ENCODE measurements around the gene COA3. TPM values are rescaled to one million over a fixed set of nuclear protein-coding genes. Genes with fewer than 3 reads are reported as not detected.
A peak's percentile ranks its signal among the peaks of the same experiment; 100 is the strongest.

Gene COA3
- total RNA-seq, 1 experiment from 2014 or later, result 74.2 TPM

GRCh38 chr17:42773290-42774035, 25.0 kb downstream of the COA3 start, which contains the start of gene VPS25:
Gene VPS25 (plus strand): TSS chr17:42773449. CDS start chr17:42773476, 27 bp downstream.
- Mint-ChIP-seq H3K27me3 (ENCODE audit: low read depth) (no peaks in the 10 kb centered on the region; the same call in 1 of the 2 replicates), H3K4me3 (peak within 1 kb of the TSS; percentile 100), H3K9me3 (no peaks in the 10 kb centered on the region; a peak in 1 of 5 replicates), H3K36me3 (ENCODE audit: insufficient read depth in 1 of 3, low read depth in 3 of 3) (peaks cover 4 to 34% (median 30%) of the 10 kb centered on the region in 3 experiments; a peak in 6 of 7 replicates), H3K4me1 (peaks cover 8 to 11% of the 10 kb centered on the region in 2 experiments), H3K27ac (peak within 1 kb of the TSS; percentile 94 to 98 (median 98))
- no peak within 1 kb of the TSS for H2BK120ac ChIP-seq (ENCODE audit: low read depth, low read length, poor library complexity, severe bottlenecking)
- no peak within 1 kb of the TSS for H3K27ac ChIP-seq (ENCODE audit: insufficient read length, low read depth, low read length)
- no peak within 1 kb of the TSS for H2BK15ac ChIP-seq (ENCODE audit: low read depth, low read length)
- no peak within 1 kb of the TSS for H4K91ac ChIP-seq (ENCODE audit: insufficient read length, low read depth, low read length)
- no peak within 1 kb of the TSS for H3K56ac ChIP-seq (ENCODE audit: insufficient read length, low read depth, low read length)
- peak within 1 kb of the TSS; percentile 80 for H3K4me2 ChIP-seq (ENCODE audit: insufficient read depth, insufficient read length, low read length)
- peak within 1 kb of the TSS; percentile 85 for H3K18ac ChIP-seq (ENCODE audit: insufficient read length, low read depth, low read length)
- H3K4ac ChIP-seq (ENCODE audit: low read depth, low read length), result no peak within 1 kb of the TSS
- H3K23me2 ChIP-seq (ENCODE audit: insufficient read length, low read depth, low read length, poor library complexity, severe bottlenecking), result peaks cover 6% of the 10 kb centered on the region
- no peak within 1 kb of the TSS for H3K23ac ChIP-seq (ENCODE audit: insufficient read length, low read depth, low read length)
- no peaks in the 10 kb centered on the region for H3K27me3 ChIP-seq (ENCODE audit: insufficient read depth, low read length)
- no peak within 1 kb of the TSS for H3T11ph ChIP-seq (ENCODE audit: low read length)
- H2BK12ac ChIP-seq (ENCODE audit: insufficient read length, low read depth, low read length), result no peak within 1 kb of the TSS
- H3K14ac ChIP-seq (ENCODE audit: insufficient read depth, low read length), result peak within 1 kb of the TSS; percentile 95
- no peak within 1 kb of the TSS for H2BK5ac ChIP-seq (ENCODE audit: insufficient read length, low read length)
- no peaks in the 10 kb centered on the region for H4K20me1 ChIP-seq (ENCODE audit: control insufficient read depth, insufficient read depth, insufficient read length)
- peak within 1 kb of the TSS; percentile 23 for H4K8ac ChIP-seq (replicated peaks; ENCODE audit: insufficient read length, low read depth, low read length)
- peak within 1 kb of the TSS; percentile 39 for H4K5ac ChIP-seq (ENCODE audit: insufficient read length, low read depth, low read length)
- WGBS (ENCODE audit: extremely low coverage, insufficient read length, low lambda C conversion rate), result no CpG with 5 or more reads among the region's 39 CpGs
- H3K79me2 ChIP-seq (ENCODE audit: insufficient read depth, low read length), result no peaks in the 10 kb centered on the region
- H2BK20ac ChIP-seq (ENCODE audit: low read depth, low read length, poor library complexity, severe bottlenecking), result no peak within 1 kb of the TSS
- H3K9ac ChIP-seq (ENCODE audit: extremely low read depth, insufficient read length, low read length), result peak within 1 kb of the TSS; percentile 96
- no peaks in the 10 kb centered on the region for H3K9me3 ChIP-seq (ENCODE audit: control insufficient read depth, low read depth, low read length)
- H3K79me1 ChIP-seq (ENCODE audit: insufficient read depth, low read depth, low read length, poor library complexity, severe bottlenecking), result no peaks in the 10 kb centered on the region
- peak within 1 kb of the TSS; percentile 88 for H2AFZ ChIP-seq (ENCODE audit: low read length)
- peak; percentile 86 for DNase-seq
- H2AK5ac ChIP-seq (ENCODE audit: insufficient read length, low read length), result no peak within 1 kb of the TSS
- H3K4me1 ChIP-seq (ENCODE audit: insufficient read depth, low read length), result no peaks in the 10 kb centered on the region
- TF ChIP-seq CTCF (conservative IDR thresholded peaks at IDR 0.05), result peak; percentile 32; the same call in 2 of the 3 replicates

Measured in H9 (cell line).